Thyroid gland (tissue), 4 donors: ENCODE results near the gene HOXD10. TPM values are rescaled to one million over a fixed set of nuclear protein-coding genes. Genes with fewer than 3 reads are reported as not detected.

ENCODE experiments used
- DNase-seq, 2 donors: peaks; one replicate each; pipeline ENCODE4 v3.0.0-alpha.2; 2019
- H3K27ac ChIP-seq, 3 donors: fragments of 200-600 bp; sonication (generic); 1 replicate in 2 of 3; 2 replicates in 1 of 3; pipeline ENCODE4 v1.5.1; 2016 to 2019; ENCODE audit warnings: mild to moderate bottlenecking in 1 of 3, moderate library complexity in 1 of 3
- H3K27me3 ChIP-seq: fragments of 200-600 bp; sonication (generic); one replicate; pipeline ENCODE4 v1.5.1; 2019
- H3K36me3 ChIP-seq, 2 donors: fragments of 200-600 bp; sonication (generic); one replicate each; pipeline ENCODE4 v1.5.1; 2016 to 2019
- H3K4me1 ChIP-seq, 2 donors: fragments of 200-600 bp; sonication (generic); one replicate each; pipeline ENCODE4 v1.5.1; 2017 to 2019
- H3K4me3 ChIP-seq, 3 donors: fragments of 200-600 bp; sonication (generic); replicated peaks in 1 of 3; 1 replicate in 2 of 3; 2 replicates in 1 of 3; pipeline ENCODE4 v1.5.1; 2016; ENCODE audit warnings: mild to moderate bottlenecking in 1 of 3
- H3K9me3 ChIP-seq: fragments of 200-600 bp; sonication (generic); one replicate; pipeline ENCODE4 v1.5.1; 2017
- POLR2A ChIP-seq, 2 donors: fragments of 450-650 bp; IDR thresholded peaks; one replicate each; pipeline ENCODE4 v1.6.1; 2017; ENCODE audit warnings: antibody characterized with exemption in 2 of 2, mild to moderate bottlenecking in 2 of 2, moderate library complexity in 1 of 2
- WGBS, 2 donors: methylation state at CpG; one replicate each; pipeline ENCODE4 v1.1.5; 2017; 5-methylcytosine and 5-hydroxymethylcytosine counted together
- intact Hi-C: fragments of 100-400 bp; cut with DNase I; formaldehyde crosslinking; loops from one replicate; pipeline ENCODE4 v1.15.1; 2023
- total RNA-seq, 4 donors: library from RNA; depleted of rRNA; stranded (reverse); fragments of >200 nt; gene quantifications; one replicate each; pipeline ENCODE4 v1.2.3, GENCODE V29; 2016
- TF ChIP-seq, protein P1 (sequence below), 6 experiments: fragments of 200-600 bp in 3 of 6; fragments of 450-650 bp in 3 of 6; sonication (generic) in 3 of 6; IDR thresholded peaks; one replicate each; pipeline ENCODE4 v1.5.1; 2016 to 2019; ENCODE audit warnings: antibody characterized with exemption in 6 of 6, mild to moderate bottlenecking in 2 of 6, inconsistent platforms in 1 of 6, moderate library complexity in 1 of 6

The HOXD10 gene
- total RNA-seq, 4 donors from 2014 or later: 0.33 to 0.54 TPM; not detected in 2

DNA sequence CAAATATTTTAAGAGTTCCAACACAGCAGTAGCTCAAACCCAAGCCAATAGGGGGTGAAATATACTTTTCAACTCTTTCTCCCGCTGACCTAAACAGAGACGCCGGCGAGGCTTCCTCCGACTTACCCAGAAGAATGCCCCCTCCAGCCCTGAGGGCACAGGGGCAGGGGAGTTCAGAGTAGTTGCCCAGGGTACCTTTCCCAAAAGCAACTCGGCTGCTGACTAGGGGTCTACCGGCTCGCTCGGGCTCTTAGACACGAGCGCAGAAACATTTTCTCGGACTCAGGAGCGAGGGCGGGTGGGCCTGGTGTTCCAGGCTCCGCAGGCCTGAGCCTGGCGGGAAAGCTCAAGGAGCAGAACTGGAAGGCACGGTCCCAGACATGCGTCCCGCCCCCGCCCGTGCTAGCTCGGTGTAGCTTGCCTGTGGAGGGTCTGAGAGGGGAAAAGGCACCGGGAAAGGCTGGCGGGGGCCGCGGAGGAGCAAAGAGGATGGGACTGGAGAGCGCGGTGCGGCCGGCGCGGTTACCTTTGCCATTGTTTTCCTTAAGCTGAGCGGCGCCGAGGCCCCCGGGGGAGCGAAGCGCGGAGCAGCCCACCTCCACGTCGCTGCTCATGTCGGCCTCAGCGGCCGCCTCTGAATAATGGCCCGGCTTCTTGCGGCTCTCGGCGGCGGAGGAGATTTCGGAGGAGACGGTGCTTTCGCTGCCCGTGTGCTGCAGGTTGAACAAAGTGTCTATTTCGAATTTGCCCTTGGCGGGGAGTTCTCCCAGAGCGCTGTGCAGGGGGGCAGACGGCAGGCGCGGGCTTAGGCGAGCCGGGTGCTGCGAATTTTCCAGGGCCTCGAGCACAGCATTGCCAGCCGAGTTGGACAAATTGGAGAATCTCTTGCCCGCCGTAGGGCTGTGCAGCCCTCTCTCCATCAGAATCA lies 33.5 kb upstream of the HOXD10 start:
- no peak overlapping the region for H3K4me3 ChIP-seq
- 3 to 6% methylated on average over 43 to 61 of the region's 66 CpGs for WGBS, 2 donors
- TF ChIP-seq POLR2A (IDR thresholded peaks at IDR 0.05): no peak
- TF ChIP-seq, protein P1, sequence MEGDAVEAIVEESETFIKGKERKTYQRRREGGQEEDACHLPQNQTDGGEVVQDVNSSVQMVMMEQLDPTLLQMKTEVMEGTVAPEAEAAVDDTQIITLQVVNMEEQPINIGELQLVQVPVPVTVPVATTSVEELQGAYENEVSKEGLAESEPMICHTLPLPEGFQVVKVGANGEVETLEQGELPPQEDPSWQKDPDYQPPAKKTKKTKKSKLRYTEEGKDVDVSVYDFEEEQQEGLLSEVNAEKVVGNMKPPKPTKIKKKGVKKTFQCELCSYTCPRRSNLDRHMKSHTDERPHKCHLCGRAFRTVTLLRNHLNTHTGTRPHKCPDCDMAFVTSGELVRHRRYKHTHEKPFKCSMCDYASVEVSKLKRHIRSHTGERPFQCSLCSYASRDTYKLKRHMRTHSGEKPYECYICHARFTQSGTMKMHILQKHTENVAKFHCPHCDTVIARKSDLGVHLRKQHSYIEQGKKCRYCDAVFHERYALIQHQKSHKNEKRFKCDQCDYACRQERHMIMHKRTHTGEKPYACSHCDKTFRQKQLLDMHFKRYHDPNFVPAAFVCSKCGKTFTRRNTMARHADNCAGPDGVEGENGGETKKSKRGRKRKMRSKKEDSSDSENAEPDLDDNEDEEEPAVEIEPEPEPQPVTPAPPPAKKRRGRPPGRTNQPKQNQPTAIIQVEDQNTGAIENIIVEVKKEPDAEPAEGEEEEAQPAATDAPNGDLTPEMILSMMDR (IDR thresholded peaks at IDR 0.05): no peak
- H3K27me3 ChIP-seq: peaks cover 90% of the 10 kb centered on the region
- H3K27ac ChIP-seq: no peak overlapping the region
- no peaks in the 10 kb centered on the region for H3K36me3 ChIP-seq
- H3K4me1 ChIP-seq: peaks cover 6 to 23% of the 10 kb centered on the region in 2 donors
- H3K9me3 ChIP-seq: no peaks in the 10 kb centered on the region
- DNase-seq: no peak
- intact Hi-C loops: loop anchor here (10.0 kb wide), 1 partner anchor 718 kb away; no protein-coding TSS in a partner anchor

DNA sequence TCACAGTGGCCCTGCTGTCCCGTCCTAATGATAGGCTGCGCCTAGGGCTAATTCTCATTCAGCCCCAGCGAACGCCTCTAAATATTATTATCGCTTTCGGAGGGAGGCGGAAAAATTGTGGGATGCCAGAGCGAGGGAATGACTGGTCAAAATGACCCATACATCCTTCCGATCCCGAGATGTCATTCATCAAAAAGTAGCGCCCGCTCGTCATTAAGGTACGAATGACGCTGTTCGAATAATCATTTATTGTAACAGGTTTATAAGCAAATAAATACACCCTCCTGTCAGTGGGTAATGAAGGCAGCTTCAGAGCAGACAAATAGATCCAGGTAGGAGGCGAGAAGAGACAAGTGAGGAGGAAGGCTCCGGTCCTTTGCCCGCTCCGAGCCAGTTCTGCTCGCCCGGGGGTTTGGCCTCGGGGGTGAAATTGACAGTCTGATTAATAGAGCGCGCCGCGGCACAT lies 32.7 kb upstream of the HOXD10 start, which contains the start of gene EVX2:
EVX2 (minus strand) TSS at position 167 of the 466 bp plus-strand sequence. CDS start 186 bp downstream, outside the sequence.
- no peak for TF ChIP-seq POLR2A (IDR thresholded peaks at IDR 0.05)
- TF ChIP-seq, protein P1 (IDR thresholded peaks at IDR 0.05): no peak
- 11 to 15% methylated on average over 27 of the region's 27 CpGs for WGBS, 2 donors
- H3K36me3 ChIP-seq: no peaks in the 10 kb centered on the region
- no peaks in the 10 kb centered on the region for H3K9me3 ChIP-seq
- H3K4me3 ChIP-seq: no peak within 1 kb of the TSS
- intact Hi-C loops: loop anchor here (10.0 kb wide), 1 partner anchor 719 kb away; no protein-coding TSS in a partner anchor
- H3K27me3 ChIP-seq: peaks cover 90% of the 10 kb centered on the region
- peaks cover 8 to 28% of the 10 kb centered on the region in 2 donors for H3K4me1 ChIP-seq
- no peak for DNase-seq
- H3K27ac ChIP-seq: no peak within 1 kb of the TSS

DNA sequence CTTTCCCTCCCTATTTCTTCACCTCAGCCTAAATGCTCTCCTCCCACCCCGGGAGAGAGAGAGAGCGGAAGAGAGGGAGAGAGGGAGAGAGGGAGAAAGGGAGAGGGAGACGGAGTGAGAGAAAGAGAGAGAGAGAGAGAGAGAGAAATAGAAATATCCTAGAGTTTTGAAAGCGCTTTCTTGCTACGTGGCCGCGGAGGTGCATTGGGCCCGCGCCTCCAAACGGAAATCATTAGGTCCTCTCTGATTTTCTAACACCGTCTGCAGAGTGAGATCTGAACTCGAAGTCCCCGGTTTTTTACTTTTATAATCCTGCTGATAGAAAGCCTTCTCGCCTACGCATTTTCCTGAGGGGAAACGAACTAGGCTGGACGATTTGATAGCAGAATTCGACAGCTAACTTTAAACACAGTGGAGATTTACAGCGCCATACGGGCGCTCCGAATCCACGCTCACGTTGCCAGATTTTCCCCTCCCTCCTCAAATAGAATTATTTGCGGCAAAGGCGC lies 31.9 kb upstream of the HOXD10 start:
- no peak for DNase-seq
- Histone ChIP-seq H3K4me1 (peaks cover 8 to 22% of the 10 kb centered on the region in 2 donors), H3K36me3 (no peaks in the 10 kb centered on the region), H3K27me3 (peaks cover 89% of the 10 kb centered on the region), H3K4me3 (no peak overlapping the region), H3K9me3 (no peaks in the 10 kb centered on the region), H3K27ac (no peak overlapping the region)
- 7 to 8% methylated on average over 26 of the region's 26 CpGs for WGBS, 2 donors
- TF ChIP-seq, protein P1 (IDR thresholded peaks at IDR 0.05): no peak
- TF ChIP-seq POLR2A (IDR thresholded peaks at IDR 0.05): no peak
- intact Hi-C loops: loop anchor here (10.0 kb wide), 1 partner anchor 720 kb away; no protein-coding TSS in a partner anchor

DNA sequence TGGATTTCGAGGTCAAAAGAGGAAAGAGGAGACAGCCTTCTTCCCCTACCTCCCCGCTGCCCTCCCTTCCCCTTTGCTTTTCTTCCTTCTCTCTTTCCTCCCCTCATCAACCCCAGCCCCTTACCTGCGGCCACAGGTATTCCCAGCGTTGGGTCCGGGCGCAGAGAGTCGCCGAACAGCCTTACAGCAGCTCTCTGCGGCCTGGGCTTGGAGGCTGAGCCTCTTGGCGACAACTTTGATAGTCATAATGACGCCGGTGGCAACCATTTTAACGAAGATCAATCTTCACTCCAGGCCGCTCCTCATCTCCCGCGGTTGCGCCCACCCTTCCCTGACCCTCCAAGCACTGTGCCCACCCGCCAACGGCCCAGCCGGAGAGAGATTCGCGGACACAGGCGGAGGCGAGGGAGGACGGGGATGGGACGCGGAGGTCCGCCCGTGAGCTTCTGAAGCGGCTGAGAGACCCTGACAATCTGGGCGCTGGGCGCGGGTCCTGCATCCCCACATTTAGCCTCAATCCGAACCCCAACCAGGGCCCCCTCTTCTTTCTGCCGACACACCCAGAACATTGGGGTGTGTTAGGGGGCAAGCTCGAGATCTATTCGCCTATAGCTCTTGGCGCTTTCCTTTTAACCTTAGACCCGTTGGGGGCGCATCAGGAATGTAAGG lies 31.3 kb upstream of the HOXD10 start:
- no peak overlapping the region for H3K27ac ChIP-seq
- no peak overlapping the region for H3K4me3 ChIP-seq
- intact Hi-C loops: loop anchor here (10.0 kb wide), 1 partner anchor 720 kb away; no protein-coding TSS in a partner anchor
- no peaks in the 10 kb centered on the region for H3K9me3 ChIP-seq
- peaks cover 91% of the 10 kb centered on the region for H3K27me3 ChIP-seq
- 7% methylated on average over 21 to 30 of the region's 40 CpGs for WGBS, 2 donors
- no peaks in the 10 kb centered on the region for H3K36me3 ChIP-seq
- H3K4me1 ChIP-seq: peaks cover 8 to 18% of the 10 kb centered on the region in 2 donors
- DNase-seq: no peak
- TF ChIP-seq POLR2A (IDR thresholded peaks at IDR 0.05): no peak
- TF ChIP-seq, protein P1 (IDR thresholded peaks at IDR 0.05): no peak
